ENCODE measurements around the gene SNRPD2.

DNA sequence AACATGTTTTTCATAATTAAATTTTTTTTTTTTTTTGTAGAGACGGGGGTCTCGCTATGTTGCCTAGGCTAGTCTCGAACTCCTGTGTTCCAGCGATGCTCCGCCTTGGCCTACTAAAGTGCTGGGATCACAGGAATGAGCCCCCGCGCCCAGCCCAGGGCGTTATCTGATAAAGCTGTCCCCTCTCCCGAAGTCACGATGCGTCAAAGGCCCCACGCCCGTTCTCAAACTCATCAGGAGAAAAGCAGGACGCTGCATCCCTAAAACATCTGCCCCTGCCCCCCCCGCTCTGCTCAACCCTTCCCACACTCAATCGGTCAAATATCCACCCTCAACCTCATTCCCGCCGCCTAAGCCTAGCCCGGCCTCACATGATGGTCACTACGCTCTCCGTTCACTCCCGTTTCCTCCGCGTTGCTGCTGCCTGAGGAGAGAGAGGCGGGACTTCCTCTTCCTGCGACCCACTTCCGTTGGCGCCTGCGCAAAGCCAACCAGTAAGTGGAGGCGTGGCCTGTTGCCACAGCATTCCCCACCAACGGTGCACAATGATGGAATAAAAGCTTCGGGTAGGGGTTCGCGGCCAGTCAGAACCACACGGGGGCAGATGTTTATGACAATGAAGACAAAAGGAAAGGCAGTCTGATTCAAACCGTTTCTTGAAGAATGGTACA lies at the start of gene SNRPD2:
- TF ChIP-seq, protein P1, sequence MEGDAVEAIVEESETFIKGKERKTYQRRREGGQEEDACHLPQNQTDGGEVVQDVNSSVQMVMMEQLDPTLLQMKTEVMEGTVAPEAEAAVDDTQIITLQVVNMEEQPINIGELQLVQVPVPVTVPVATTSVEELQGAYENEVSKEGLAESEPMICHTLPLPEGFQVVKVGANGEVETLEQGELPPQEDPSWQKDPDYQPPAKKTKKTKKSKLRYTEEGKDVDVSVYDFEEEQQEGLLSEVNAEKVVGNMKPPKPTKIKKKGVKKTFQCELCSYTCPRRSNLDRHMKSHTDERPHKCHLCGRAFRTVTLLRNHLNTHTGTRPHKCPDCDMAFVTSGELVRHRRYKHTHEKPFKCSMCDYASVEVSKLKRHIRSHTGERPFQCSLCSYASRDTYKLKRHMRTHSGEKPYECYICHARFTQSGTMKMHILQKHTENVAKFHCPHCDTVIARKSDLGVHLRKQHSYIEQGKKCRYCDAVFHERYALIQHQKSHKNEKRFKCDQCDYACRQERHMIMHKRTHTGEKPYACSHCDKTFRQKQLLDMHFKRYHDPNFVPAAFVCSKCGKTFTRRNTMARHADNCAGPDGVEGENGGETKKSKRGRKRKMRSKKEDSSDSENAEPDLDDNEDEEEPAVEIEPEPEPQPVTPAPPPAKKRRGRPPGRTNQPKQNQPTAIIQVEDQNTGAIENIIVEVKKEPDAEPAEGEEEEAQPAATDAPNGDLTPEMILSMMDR (IDR thresholded peaks at IDR 0.05; ENCODE audit: borderline replicate concordance, extremely low read depth, low read length, poor library complexity, severe bottlenecking) = peak; percentile 6
- TF ChIP-seq EZH2 (IDR thresholded peaks at IDR 0.05; ENCODE audit: borderline replicate concordance, low read depth, low read length, severe bottlenecking) = no peak

Data from DND-41 (cell line).